ENCODE measurements around the gene GHR.

Gene GHR

DNA sequence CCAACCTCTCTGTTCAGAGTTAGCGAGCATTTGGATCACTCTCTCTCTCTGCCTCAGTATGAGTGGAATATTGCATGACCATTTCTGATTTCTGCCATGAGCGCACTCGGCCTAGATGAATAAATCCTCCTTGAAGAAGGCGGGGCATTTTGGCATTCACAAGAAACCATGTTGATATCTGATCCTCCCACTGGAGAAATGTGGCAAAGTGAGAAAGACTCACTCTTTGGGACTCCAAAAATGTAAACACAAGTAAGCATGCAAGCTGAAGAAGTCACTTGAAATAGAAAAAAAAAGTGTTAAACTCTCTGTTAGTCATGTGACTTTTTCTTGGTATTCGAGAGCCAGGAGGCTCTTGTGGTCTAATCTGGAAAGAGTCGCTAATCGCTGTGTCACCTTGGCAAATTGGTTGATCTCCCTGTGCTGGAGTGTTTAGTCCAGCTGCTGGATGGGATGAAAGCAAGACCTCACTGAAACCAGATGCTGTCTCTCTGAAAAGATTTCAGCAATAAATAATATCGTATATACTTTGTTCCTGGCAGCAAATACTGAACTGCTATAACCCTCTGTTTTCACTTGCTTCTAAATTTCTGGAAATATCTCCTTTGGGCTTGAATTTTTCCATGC is 95.5 kb downstream of the GHR start:
- no peak for DNase-seq

- DNase-seq, result no peak
Measured at GRCh38 chr5:42520203-42520602, 97.0 kb downstream of the GHR start.

DNA sequence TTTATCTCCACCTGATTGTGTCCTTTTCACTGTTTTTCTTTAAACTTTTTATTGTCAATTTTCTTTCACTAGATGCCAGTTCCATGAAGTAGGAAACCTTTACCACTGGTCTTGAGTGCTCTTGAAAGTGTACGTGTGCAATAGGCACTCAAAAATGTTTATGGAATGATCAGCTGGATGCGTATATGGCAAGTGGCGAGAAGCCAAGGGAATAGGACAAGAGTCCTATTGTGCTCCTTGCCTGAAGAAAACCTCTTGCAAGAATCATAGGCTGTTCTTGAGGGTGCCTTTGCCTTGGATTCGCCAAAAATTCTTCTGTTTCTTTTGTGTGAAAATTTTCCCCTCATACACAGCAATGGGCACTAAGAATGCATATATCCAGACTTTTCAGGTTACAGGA is 97.7 kb downstream of the GHR start:
- DNase-seq, result no peak

DNA sequence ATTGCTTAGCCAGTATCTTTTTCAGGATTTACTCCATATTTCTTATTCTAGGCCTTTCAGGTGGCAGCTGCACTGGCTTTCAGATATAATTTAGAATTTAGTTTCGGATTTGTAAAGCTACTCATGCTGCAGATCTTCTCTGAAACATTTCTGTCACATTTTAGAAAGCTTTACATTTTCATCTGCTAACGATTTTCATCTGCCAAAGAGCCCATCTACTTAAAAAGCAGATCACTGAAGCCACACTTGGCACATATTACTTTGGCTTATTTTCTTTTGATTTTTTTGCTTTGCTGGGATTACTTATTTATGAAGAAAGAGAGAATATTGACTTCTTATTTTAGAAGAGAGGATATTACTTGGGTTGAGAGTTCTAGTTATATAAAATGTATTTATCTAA is 98.2 kb downstream of the GHR start:
- no peak for DNase-seq

DNA sequence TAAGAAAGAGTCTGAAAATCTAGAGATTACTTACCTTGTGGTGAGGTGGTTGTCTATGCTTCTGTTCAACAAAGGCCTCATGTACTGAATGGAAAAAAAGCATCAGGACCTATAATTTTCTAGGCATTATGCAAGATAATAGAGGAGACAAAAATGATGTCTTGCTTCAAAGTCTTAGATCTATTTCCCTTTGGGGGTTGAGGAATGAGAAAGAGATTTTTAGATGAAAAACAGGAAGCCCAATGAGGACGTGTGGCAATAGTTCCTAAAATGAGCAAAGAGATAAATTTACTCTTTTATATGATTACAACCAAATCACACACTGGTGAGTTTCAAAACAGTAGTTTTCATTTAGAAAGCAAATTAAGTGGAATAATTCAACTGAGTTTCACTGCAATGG is 99.5 kb downstream of the GHR start:
- no peak for DNase-seq

DNA sequence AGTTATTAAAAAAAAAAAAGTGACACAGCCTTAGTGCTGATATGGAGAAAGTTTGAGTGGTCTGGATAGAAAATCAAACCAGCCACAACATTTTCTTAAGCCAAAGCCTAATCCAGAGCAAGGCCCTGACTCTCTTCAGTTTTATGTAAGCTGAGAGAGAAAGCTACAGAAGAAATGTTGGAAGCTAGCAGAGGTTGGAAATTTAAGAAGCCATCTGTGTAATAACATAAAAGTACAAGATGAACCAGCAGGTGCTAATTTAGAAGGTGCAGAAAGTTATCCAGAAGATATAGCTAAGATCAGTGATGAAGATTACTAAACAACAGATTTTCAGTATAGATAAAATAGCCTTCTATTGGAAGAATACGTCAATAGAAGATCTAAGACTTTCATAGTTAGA is 102.9 kb downstream of the GHR start:
- DNase-seq, result no peak

DNA sequence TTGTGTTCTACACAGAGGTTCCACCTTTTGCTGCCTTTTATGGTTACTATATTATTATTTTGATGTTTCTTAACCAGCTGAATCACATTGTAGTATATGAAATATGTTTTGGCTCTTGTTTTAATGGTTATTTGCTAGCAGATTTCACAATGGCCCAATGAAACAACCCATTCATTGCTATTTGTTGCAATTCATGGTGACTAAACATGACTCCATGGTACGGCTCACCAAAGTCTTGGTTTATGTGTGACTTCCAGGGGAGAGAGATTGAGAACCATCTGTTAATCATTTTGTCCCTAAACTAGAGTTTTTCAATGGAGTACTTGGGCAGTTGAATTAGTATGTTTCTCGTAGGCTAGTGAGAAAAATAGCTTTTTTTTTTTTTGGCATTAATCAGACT is 108.4 kb downstream of the GHR start:
- DNase-seq, result no peak

DNA sequence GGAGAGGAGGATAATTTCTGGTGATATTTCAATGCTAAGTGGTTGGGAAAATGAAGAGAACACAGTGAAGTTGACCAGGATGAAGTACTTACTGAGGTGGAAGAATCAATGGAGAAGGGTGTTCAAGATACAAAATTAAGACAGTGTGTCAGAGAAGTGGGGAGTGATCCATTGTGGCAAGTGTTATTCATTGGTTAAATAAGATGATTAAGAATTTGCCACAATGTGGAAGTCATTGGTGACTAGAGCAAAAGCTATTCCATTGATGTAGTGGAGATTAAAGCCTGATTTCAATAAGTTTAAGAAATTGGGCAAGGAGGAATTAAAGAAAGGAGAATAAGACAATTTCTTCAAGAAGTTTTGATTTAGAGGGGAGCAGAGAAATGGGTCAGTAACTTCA is 118.9 kb downstream of the GHR start:
- DNase-seq, result no peak

DNA sequence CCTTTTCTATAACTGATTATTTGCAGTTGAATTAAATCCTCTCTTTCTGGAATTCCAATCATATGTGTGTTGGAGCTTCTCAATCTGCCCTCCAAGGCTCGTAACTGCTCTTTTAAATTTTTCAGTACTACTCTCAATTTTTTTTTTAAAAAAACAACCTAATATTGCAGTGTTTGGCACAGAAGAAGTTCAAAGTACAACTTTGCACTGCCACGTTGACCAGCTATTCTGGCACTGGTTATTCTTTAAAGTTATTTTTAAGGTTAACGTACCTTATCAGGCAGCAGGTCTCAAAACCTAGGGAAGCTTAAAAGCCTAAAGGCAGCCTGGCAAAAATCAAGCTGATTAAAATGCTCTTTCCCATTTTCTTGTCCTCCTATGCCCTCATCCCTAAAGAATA is 120.5 kb downstream of the GHR start:
- no peak for DNase-seq

DNA sequence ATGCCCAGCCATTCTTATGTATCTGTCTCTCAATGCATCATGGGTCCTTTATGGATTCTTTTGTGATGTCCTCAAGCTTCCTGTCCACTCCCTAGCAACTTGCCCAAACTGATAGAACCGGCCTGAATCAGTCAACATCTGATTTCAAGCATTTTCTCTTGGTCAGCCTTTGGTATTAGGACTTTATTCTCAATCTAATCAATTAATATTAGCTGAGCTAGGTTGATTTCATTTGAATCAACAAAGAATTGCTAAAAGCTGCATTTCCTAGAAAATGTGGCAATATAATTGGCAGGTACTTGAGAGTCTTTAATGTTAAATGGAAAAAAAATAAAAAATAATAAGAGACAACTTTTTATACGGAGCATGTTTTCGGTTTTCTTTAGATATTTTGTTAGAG is 121.8 kb downstream of the GHR start:
- no peak for DNase-seq

DNA sequence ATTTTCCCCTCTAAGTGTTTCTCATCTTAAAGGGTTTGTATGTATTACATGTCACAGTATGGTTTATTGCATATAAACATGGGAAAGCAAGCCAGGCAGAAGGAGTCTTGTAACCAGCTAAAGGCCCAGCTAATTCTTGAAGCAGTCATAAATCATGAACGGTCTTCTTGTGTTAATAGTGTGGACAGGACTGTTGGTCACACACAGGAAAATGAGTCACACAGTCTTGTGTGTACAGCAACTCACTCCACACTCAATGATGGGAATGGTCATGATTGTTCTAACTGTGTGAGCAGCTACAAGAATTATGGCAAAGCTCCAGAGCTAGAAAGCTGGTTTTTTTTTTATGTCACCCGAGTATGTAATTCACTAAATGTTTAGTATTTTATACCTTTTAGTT is 123.9 kb downstream of the GHR start:
- no peak for DNase-seq

GRCh38 chr5:42547894-42548293 is 124.7 kb downstream of the GHR start:
- no peak for DNase-seq

DNA sequence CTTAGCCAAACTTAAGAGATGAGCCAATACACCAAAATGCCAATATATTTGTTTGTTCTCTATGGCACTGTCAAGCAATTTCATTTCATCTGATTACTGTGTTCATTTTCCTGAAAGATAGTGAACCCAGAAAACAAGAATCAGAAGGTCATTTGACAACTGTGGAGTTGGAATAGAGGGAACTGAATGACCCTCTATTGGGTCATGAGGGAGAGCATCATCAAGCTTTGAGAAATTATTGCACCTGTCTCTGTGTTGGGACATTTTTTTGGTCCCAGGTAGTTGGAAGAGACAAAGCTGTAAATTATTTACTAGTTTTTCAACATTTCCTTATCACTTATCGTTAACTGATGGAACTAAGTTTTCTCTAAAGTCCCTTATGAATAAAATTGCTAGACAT is 129.4 kb downstream of the GHR start:
- DNase-seq, result no peak

DNA sequence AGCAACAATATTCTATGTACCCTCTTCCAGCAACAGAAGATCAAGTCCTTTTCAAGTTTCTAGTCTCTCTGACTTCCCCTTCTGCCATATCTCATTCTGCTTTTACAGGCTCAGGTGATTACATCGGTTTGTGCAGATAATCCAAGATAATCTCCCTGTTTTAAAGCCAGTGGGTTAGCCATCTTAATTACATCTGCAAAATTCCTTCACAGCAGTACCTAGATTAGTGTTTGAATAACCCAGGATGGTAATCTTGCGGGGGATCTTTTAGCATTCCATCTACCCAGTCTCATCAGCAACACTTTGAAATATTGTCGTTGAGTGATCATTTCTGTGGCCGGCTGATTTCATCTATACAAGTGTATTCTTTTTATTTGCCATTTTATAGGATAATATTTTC is 130.2 kb downstream of the GHR start:
- DNase-seq, result no peak

GRCh38 chr5:42555010-42555409 is 131.8 kb downstream of the GHR start:
- DNase-seq, result no peak

- DNase-seq, result no peak
Measured at GRCh38 chr5:42555797-42556196, 132.6 kb downstream of the GHR start.

GRCh38 chr5:42557689-42558088 is 134.4 kb downstream of the GHR start:
- DNase-seq, result no peak

- DNase-seq, result no peak
Measured at GRCh38 chr5:42561656-42562055, 138.4 kb downstream of the GHR start.

DNA sequence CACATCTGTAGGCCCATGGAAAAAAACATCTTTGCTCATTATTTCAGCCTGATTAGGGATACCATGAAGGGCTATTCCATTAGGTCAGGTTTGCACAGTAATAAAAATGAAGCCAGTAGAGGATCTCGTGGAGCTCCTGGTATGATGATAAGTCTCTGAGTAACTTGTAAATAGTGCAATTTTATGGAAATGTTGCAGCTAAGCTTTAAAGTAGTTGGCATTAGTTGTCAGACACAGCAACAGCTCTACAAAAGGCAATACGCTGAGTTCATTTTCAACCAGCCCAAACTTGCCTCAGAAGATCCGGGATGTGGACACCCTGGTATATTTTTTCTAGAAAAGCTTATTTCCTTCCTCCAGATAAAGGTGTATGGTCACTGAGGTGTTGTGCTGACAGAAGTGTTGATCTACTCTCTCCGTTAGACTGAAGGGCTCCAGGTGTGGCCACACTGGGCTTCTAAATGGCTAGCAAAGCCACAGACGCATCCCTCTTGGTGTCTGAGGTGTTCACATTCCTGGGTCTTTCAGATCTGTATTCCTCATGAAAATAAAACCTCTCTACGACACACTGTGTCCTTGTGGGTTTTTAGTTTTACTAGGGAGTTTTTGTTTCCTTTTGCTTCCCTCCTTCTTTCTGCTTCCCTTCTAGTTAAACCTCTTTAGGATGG is 141.6 kb downstream of the GHR start:
- DNase-seq, result no peak

GRCh38 chr5:42566652-42567295 is 143.5 kb downstream of the GHR start:
- no peak for DNase-seq

DNA sequence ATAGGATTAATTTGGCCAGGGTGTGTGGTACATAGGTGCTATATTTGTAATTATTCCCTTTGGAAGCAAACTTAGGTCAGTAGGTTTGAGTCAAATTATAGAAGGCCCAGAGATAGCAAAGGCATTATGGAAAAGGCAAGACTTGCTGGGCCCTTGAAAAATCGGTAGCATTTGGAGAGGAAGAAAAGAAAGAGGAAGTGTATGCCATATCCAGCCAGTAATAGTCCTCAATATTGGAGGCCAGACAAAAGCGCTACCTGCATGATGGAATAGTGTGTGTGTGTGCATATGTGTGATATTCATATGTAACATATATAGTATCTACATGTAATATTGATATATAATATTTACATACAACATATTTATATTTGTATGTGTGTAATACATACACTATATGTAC is 146.1 kb downstream of the GHR start:
- DNase-seq, result no peak

DNA sequence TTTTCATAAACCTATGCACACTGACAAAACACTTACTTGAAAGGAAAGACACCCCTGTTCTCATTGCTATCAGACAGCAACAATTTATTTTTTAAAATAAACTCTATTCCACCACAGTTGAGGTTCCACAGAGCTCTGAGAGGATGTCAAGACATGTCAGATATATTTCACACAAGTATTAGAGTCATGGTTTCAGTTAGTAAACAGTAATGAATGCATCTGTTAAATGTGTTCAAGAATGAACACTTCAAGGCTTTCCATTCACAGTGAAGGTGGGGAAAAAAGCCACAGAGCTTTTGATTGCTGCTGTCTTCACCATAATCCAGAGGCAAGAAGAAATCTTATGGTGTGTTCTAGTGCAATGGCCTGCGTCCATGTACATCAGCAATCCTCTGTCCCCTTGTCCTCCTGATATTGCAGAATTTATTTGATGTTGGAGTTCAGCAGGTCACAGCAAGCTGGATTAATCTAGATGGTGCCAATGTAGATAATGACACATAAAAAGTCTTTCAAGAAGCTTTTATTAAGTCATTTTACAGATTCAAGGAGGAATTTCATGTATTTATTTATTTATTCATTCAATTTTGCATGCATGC is 146.8 kb downstream of the GHR start:
- DNase-seq, result no peak

GRCh38 chr5:42570966-42571960 is 148.0 kb downstream of the GHR start:
- no peak for DNase-seq
